ENCODE data around the gene ARHGEF25.
"Not testable (repeated sequence)": the region's sequence is repeated elsewhere in the genome, so short reads cannot be mapped to it uniquely, and the experiment has no call there.

Gene ARHGEF25

DNA sequence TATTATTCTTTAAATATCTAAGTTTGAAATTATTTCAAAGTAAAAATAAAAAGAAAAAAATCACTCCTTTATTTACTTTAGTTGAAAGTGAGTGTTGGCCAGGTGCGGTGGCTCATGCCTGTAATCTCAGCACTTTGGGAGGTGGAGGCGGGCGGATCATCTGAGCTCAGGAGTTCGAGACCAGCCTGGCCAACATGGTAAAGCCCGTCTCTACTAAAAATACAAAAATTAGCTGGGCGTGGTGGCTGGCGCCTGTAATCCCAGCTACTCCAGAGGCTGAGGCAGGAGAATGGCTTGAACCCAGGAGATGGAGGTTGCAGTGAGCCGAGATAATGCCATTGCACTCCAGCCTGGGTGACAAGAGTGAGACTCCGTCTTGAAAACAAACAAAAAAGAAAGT lies 25.5 kb downstream of the ARHGEF25 start:
- DNase-seq (ENCODE audit: low read depth) = not testable (repeated sequence)

DNA sequence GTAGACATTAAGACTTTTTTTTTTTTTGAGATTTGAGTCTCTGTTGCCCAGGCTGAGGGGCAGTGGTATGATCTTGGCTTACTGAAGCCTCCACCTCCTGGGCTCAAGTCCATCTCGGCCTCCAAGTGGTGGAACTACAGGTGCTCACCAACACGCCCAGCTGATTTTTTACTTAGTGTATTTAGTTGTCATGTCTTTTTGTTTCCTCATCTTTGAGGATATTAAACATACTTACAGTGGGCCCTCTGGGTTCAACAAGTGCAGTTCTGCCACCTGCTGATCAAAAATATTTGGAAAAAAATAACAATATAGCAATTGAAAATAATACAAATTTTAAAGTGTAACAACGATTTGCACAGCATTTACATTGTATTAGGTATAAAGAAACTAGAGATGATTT lies 26.1 kb downstream of the ARHGEF25 start:
- no peak for DNase-seq (ENCODE audit: low read depth)

DNA sequence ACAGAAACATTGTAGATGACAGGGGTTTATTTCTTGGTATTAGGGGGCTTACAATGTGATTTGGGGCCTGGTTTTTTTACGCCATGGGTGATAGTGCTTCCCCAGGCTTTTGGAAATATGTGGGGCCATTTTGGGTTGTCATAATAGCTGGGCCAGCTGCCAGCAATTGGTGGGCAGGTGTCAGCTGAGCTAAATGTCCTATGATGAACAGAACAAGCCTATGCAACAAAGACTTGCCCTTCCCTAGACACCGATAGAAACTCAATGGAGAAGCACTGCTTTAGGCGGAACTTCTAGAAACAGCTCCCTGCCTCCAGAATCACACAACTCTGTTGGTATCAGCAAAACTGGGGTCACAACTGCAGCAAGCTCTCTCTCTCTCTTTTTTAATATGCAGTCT lies 26.9 kb downstream of the ARHGEF25 start:
- DNase-seq (ENCODE audit: low read depth) = no peak

DNA sequence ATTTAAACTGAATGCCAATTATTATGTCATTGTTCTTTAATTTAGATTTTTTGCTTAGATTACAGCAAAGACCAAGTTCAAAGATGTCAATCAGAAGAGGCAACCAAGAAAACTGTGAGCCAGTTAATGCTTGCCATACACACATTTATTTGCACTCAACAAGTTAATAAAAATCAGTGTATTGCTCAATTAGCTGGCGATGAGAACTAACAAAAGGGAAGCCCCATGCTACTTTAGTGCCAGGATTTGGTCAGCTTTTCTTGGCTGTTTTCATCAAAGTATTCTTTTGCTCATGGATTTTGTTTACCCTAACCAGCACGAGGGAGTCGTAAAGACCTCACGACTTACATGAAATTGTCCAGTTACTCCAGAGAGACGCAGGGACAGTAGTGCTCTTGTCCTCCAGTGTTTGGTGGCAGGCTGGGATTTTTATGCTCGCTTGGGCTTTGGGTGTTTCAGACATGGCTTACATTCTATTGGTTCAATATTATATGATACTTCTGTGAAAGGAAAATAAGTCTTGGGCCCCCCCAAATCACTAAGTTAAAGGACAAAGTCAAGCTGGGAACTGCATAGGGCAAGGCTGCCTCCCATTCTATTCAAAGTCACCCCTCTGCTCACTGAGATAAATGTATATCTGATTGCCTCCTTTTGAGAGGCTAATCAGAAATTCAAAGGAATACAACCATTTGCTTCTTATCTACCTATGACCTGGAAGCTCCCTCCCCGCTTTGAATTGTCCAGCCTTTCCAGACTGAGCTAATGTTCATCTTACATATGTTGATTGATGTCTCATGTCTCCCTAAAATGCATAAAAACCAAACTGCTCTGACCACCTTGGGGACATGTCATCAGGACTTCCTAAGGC lies 29.2 kb downstream of the ARHGEF25 start:
- DNase-seq (ENCODE audit: low read depth) = no peak

DNA sequence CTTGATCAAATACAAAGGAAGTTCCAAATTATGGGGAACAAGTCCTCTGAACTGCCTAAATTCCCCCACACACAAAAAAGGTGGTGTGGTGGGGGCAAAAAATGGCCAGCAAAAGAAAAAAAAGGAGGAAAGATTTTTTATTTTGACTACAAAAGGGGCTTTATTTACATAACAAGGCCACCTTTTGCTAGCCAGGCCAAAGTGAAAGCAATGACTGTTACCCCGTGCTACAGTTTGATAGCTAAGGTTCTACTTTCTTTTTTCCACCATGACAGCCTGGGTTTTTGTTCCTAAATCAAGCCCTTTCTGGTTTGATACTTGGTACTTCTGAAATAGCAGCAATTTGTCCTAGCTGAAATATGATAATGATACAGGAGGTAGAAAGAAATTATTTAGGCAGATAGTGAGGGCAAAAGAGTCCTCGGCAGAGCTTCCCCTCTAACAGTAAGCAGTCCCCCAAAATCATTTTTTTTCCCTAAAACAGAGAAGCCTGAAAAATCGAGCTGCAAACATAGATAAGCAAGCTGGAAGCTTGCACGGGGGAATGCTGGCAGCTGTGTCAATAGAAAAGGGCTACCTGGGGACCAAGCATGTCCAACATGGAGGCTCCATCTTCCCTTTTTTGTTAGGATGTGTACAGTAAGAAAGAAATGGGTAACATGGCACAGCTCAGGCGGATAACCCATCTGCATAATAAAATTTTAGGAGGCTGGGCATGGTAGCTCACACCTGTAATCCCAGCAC lies 30.6 kb downstream of the ARHGEF25 start:
- DNase-seq (ENCODE audit: low read depth) = no peak

DNA sequence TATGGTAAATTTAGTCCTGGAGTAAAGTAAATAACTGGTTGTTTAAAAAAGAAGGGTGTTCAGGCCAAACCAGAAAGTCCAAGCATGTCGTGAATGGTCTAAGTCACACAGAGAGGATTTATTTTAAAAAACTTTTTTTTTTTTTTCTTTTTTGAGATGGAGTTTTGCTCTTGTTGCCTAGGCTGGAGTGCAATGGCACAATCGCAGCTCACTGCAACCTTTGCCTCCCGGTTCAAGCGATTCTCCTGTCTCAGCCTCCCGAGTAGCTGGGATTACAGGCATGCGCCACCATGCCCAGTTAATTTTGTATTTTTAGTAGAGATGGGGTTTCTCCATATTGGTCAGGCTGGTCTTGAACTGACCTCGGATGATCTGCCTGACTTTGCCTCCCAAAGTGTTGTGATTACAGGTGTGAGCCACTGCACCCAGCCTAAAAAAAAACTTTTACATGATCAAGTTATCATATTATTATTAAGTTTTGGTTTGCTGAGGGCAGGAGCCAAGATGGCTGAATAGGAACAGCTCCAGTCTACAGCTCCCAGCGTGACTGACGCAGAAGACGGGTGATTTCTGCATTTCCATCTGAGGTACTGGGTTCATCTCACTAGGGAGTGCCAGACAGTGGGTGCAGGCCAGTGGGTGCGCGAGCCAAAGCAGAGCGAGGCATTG lies 34.9 kb downstream of the ARHGEF25 start:
- not testable (repeated sequence) for DNase-seq (ENCODE audit: low read depth)

DNA sequence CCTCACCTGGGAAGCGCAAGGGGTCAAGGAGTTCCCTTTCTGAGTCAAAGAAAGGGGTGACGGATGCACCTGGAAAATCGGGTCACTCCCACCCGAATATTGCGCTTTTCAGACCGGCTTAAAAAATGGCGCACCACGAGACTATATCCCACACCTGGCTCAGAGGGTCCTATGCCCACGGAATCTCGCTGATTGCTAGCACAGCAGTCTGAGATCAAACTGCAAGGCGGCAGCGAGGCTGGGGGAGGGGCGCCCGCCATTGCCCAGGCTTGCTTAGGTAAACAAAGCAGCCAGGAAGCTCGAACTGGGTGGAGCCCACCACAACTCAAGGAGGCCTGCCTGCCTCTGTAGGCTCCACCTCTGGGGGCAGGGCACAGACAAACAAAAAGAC lies 35.4 kb downstream of the ARHGEF25 start:
- not testable (repeated sequence) for DNase-seq (ENCODE audit: low read depth)

DNA sequence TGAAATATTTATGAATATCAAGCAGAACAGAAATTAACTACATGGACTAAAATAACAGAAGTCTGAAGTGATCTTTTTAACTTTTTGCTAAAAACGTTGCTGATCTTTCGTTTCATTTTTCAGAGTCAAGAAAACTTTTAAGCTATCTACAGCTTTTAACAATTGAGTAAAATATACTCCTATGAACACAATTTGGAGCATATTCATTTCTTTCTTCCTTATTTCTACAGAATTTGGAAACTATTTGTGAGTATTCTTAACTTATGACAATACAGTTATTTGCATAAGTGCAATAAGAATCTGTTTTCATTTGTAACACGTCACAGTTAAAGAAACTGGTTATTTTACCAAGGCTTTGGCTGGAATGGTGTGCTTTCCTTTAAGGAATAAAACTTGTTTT lies 42.8 kb downstream of the ARHGEF25 start:
- DNase-seq (ENCODE audit: low read depth) = no peak

DNA sequence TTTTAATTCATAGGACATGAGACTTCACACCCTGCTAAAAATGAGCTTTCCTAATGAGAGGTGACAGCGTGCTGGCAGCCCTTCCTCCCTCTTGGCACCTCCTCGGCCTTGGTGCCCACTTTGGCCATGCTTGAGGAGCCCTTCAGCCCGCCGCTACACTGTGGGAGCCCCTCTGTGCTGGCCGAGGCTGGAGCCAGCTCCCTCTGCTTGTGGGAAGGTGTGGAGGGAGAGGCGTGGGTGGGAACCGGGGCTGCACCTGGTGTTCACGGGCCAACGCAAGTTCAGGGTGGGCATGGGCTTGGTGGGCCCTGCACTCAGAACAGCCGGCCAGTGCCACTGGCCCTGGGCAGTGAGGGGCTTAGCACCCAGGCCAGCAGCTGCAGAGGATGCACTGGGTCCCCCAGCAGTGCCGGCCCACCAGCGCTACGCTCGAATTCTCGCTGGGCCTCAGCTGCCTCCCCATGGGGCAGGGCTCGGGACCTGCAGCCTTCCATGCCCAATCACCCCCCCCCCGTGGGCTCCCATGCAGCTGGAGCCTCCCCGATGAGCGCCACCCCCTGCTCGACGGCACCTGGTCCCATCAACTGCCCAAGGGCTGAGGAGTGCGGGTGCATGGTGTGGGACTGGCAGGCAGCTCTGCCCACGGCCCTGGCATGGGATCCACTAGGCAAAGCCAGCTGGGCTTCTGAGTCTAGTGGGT lies 44.5 kb downstream of the ARHGEF25 start:
- no peak for DNase-seq (ENCODE audit: low read depth)

DNA sequence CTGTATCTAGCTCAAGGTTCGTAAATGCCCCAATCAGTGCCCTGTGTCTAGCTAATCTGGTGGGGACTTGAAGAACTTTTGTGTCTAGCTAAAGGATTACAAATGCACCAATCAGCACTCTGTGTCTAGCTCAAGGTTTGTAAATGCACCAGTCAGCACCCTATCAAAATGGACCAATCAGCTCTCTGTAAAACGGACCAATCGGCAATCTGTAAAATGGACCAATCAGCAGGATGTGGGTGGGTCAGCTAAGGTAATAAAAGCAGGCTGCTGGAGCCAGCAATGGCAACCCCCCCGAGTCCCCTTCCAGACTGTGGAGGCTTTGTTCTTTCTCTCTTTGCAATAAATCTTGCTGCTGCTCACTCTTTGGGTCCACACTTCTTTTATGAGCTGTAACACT lies 45.2 kb downstream of the ARHGEF25 start:
- not testable (repeated sequence) for DNase-seq (ENCODE audit: low read depth)

DNA sequence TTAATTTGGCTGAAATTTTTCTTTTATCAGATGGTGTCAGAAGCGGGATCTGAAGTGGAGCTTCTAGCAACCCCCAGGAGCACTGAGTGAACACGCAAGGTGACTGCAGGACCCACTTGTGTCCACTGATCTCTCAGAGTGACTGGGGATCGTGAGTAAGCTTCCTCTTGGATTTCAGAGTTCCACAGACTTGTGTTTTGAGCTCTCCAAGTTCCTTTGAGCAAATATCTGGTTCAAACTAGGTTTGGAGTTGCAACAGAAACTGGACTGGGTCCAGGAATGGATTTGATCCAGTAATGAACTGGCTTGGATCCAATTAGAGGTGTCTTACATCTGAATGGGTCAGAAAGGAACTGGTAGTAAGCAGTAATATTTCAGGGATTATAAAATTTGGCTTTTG lies 46.5 kb downstream of the ARHGEF25 start:
- no peak for DNase-seq (ENCODE audit: low read depth)

DNA sequence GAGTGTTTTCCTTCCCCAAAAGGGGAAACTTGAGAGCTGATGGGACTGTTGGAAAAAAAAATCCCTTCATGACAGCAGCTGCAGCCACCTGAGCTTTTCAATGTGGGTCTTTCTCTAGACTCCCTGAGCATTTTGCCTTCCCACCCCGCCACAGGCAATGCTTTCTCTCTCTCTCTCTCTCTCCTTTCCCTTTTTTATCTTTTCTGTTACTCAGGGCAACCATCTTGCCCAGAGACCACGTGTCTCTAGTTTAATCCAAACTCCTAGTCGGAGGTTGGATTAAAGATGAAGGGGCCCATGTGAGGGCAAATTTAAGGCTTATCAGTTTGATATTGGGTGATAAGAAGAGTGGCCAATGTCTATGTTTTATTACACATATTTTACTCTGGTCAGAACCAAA lies 47.7 kb downstream of the ARHGEF25 start:
- DNase-seq (ENCODE audit: low read depth) = no peak

DNA sequence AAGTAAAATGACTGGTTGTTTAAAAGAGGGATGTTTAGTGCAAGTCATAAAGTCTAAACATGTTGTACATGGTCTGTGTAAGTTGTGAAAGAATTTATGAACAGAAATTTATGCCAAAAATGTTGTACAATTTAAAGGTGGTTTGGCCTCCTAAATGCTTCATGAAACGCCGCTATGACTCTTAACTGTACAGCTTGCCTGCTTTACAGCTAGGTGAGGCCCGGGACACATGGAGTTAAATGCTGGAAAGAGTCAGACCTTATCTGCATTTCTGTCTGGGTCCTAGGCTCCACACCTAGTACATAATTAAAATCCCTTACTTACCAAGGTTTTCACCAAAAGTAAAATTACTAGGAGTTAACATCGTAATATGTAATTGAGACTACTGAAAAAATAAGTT lies 50.1 kb downstream of the ARHGEF25 start:
- no peak for DNase-seq (ENCODE audit: low read depth)

DNA sequence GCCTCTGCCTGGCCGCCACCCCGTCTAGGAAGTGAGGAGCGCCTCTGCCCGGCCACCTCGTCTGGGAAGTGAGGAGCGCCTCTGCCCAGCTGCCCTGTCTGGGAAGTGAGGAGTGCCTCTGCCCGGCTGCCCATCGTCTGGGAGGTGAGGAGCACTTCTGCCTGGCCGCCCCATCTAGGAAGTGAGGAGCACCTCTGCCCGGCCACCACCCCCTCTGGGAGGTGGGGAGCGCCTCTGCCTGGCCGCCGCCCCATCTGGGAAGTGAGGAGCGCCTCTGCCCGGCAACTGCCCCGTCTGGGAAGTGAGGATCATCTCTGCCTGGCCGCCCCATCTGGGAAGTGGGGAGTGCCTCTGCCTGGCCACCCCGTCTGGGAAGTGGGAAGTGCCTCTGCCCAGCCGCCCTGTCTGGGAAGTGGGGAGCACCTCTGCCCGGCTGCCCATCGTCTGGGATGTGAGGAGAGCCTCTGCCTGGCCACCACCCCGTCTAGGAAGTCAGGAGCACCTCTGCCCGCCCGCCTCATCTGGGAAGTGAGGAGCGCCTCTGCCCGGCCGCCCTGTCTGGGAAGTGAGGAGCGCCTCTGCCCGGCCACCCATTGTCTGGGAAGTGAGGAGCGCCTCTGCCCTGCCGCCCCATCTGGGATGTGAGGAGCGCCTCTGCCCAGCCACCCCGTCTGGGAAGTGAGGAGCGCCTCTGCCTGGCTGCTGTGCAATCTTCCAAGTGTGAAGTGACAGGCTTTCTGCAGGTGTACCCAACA lies 54.0 kb downstream of the ARHGEF25 start:
- not testable (repeated sequence) for DNase-seq (ENCODE audit: low read depth)
